A549 treated with Mapracorat at 1 μM for 4 hours (cell line): Measurements from ENCODE around the gene DSPP. TPM values are rescaled to one million over a fixed set of nuclear protein-coding genes. Genes with fewer than 3 reads are reported as not detected.

ENCODE experiments used
- total RNA-seq: library from RNA; stranded (reverse); fragments of 200-300 nt; extraction: Qiagen RNA extraction; gene quantifications from 5 replicates; pipeline ENCODE4 v1.2.3, GENCODE V29; 2022

The DSPP gene
- total RNA-seq, result not detected in 5 replicates

DNA sequence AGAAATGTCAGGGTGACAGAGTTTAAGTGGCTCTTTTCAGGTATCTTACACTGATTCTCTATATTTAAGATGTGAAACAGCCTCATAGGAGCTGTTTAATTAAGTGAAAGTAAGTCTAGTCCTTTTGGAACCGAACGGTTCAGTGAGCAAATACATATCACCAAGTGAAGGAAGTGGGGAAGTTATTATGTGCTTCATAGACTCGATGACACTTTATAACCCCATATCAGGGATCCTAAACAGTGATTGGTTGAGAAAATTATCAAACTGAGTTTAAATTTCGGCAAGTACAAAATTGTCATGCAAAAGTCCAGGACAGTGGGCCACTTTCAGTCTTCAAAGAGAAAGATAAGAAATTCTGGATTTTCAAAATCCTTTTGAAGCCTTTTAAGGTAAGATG lies at the start of gene DSPP:
TSS of gene DSPP (plus strand) at position 301 of the 400 bp plus-strand sequence. CDS start 2,380 bp downstream, outside the sequence.

DNA sequence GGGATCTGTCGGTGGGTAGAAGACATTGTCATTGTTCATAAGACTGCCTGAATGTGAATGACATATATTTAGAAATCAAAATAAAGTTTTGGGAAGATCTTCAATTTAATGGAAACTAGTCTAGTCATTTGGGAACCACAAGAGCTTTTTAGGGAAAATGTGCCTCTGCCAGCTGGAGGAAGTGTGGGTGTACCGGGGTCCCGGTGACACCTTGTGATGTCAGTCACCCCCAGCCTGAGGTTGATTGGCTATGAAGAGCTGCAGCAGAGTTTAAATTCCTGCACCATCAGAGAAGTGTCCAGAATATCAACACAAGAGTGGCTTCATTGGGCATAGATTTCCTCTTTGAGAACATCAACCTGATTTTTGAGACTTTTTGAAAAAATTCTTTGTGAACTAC lies 41.7 kb downstream of the DSPP start, which contains the start of gene DMP1:
TSS of gene DMP1 (plus strand) at position 301 of the 400 bp plus-strand sequence. CDS start 6,213 bp downstream, outside the sequence.

Other genes starting within 250 kb of the DSPP start
- gene HSD17B11, start 217.3 kb upstream of the DSPP start, total RNA-seq, result 43.9 to 57.8 TPM (median 56.5 TPM) in 5 replicates
- 21.8 to 29.7 TPM (median 25.7 TPM) in 5 replicates for gene NUDT9, start 186.0 kb upstream of the DSPP start, total RNA-seq
- gene SPARCL1, start 79.2 kb upstream of the DSPP start, total RNA-seq, result not detected in 5 replicates
- gene DMP1, start 41.8 kb downstream of the DSPP start, total RNA-seq, result 0.06 TPM in 1 of 5 replicates, not detected in the others
- gene IBSP, start 191.0 kb downstream of the DSPP start, total RNA-seq, result not detected in 5 replicates
- gene MEPE, start 224.4 kb downstream of the DSPP start, total RNA-seq, result not detected in 5 replicates